PC-3 (cell line): Measurements from ENCODE around the gene ADORA2A. TPM values are rescaled to one million over a fixed set of nuclear protein-coding genes. Genes with fewer than 3 reads are reported as not detected.

Experiments used
- ATAC-seq: fragments of 200-7000 bp; cut with Tn5 transposase; 2 replicates; pipeline ENCODE4 v1.9.1; 2020; ENCODE audit warnings: mild to moderate bottlenecking, moderate library complexity
- BruUV-seq: library from RNA; stranded (reverse); fragments of 400-500 nt; replicated peaks from 2 replicates; lab custom pipeline; 2021; lab: Mats Ljungman, UMichigan
- CTCF ChIA-PET: fragments of 300-600 bp; sonication (Branson Sonifier 250); formaldehyde crosslinking; loops from one replicate; lab custom pipeline; 2022; ENCODE audit warnings: antibody characterized with exemption; lab: Charles Lee
- POLR2A ChIA-PET: fragments of 300-600 bp; sonication (Branson Sonifier 250); formaldehyde crosslinking; loops from one replicate; lab custom pipeline; 2022; ENCODE audit warnings: antibody characterized with exemption; ENCODE audit not compliant: unreplicated experiment; lab: Charles Lee
- DNase-seq: peaks from one replicate; pipeline ENCODE4 v3.0.0-alpha.2; 2015
- H2AFZ ChIP-seq: fragments of 300-600 bp; sonication (generic); 2 replicates; pipeline ENCODE4 v1.6.0; 2016; ENCODE audit warnings: antibody characterized with exemption, low read length
- H3F3A ChIP-seq: fragments of 300-600 bp; sonication (generic); one replicate; pipeline ENCODE4 v1.6.0; 2017; ENCODE audit warnings: antibody characterized with exemption, low read length, control low read depth, mild to moderate bottlenecking; ENCODE audit not compliant: unreplicated experiment
- H3K27ac ChIP-seq: fragments of 300-600 bp; sonication (generic); 2 replicates; pipeline ENCODE4 v1.5.1; 2016; ENCODE audit warnings: mild to moderate bottlenecking, low read length
- H3K27me3 ChIP-seq: fragments of 300-600 bp; sonication (generic); 2 replicates; pipeline ENCODE4 v1.6.1; 2016; ENCODE audit warnings: low read length, mixed read lengths
- H3K36me3 ChIP-seq: fragments of 300-600 bp; sonication (generic); 2 replicates; pipeline ENCODE4 v1.6.1; 2016; ENCODE audit warnings: low read depth, mixed run types, low read length, mixed read lengths
- H3K4me1 ChIP-seq: fragments of 300-600 bp; sonication (generic); 2 replicates; pipeline ENCODE4 v1.5.1; 2016; ENCODE audit warnings: low read length; ENCODE audit not compliant: insufficient read depth
- H3K4me2 ChIP-seq: fragments of 300-600 bp; sonication (generic); 2 replicates; pipeline ENCODE4 v1.6.0; 2016; ENCODE audit warnings: low read length
- H3K4me3 ChIP-seq: fragments of 300-600 bp; sonication (generic); 2 replicates; pipeline ENCODE4 v1.5.1; 2016; ENCODE audit warnings: mild to moderate bottlenecking, low read length, mixed read lengths
- H3K79me2 ChIP-seq: fragments of 300-600 bp; sonication (generic); 2 replicates; pipeline ENCODE4 v1.6.1; 2017; ENCODE audit warnings: low read length, mixed read lengths
- H3K9ac ChIP-seq: fragments of 300-600 bp; sonication (generic); 2 replicates; pipeline ENCODE4 v1.6.0; 2016; ENCODE audit warnings: mild to moderate bottlenecking, low read length
- H3K9me2 ChIP-seq: fragments of 300-600 bp; sonication (generic); replicated peaks from 2 replicates; pipeline ENCODE4 v1.6.1; 2016; ENCODE audit warnings: mixed run types, low read length, mixed read lengths
- H3K9me3 ChIP-seq: fragments of 300-600 bp; sonication (generic); 2 replicates; pipeline ENCODE4 v1.6.1; 2016; ENCODE audit warnings: low read length, mixed read lengths
- H4K20me1 ChIP-seq: fragments of 300-600 bp; sonication (generic); 2 replicates; pipeline ENCODE4 v1.6.1; 2016; ENCODE audit warnings: low read length, mixed read lengths
- CTCF ChIP-seq: fragments of 300-600 bp; sonication (generic); conservative IDR thresholded peaks from 2 replicates; pipeline ENCODE4 v1.5.1; 2017; ENCODE audit warnings: antibody characterized with exemption, low read depth, mild to moderate bottlenecking, low read length
- EZH2 ChIP-seq: fragments of 300-600 bp; sonication (generic); IDR thresholded peaks from one replicate; pipeline ENCODE4 v1.6.1; 2017; ENCODE audit warnings: antibody characterized with exemption, mild to moderate bottlenecking, low read length; ENCODE audit not compliant: unreplicated experiment
- EZH2phosphoT487 ChIP-seq: fragments of 300-600 bp; sonication (generic); IDR thresholded peaks from 2 replicates; pipeline ENCODE4 v1.6.1; 2018; ENCODE audit warnings: mild to moderate bottlenecking, antibody characterized with exemption, low read length, borderline replicate concordance
- intact Hi-C: fragments of 100-400 bp; cut with micrococcal nuclease; formaldehyde crosslinking; loops from 2 replicates; pipeline ENCODE4 v1.9.0; 2023
- total RNA-seq: library from RNA; depleted of rRNA; stranded (reverse); fragments of >200 nt; gene quantifications from 2 replicates; pipeline ENCODE4 v1.2.3, GENCODE V29; 2014

ADORA2A gene
- total RNA-seq, 1 experiment from 2014 or later: 1.7 TPM

- no peaks in the 10 kb centered on the region for H3K36me3 ChIP-seq
- no peaks in the 10 kb centered on the region for H4K20me1 ChIP-seq
- ChIA-PET POLR2A (no interaction called here), CTCF (no interaction called here)
- H3K79me2 ChIP-seq: no peaks in the 10 kb centered on the region
- TF ChIP-seq EZH2 (no peak), CTCF (no peak), EZH2phosphoT487 (no peak)
- no peak overlapping the region for H3K27ac ChIP-seq
- no peak overlapping the region for H3K9ac ChIP-seq
- no peaks in the 10 kb centered on the region for H3K9me3 ChIP-seq
- H3K27me3 ChIP-seq: no peaks in the 10 kb centered on the region
- intact Hi-C loops: no loop called here
- no peaks in the 10 kb centered on the region for H3K9me2 ChIP-seq
- BruUV-seq: no TSS peak
- no peaks in the 10 kb centered on the region for H3F3A ChIP-seq
- ATAC-seq: no peak
- H2AFZ ChIP-seq: no peak overlapping the region
- no peak overlapping the region for H3K4me2 ChIP-seq
- no peaks in the 10 kb centered on the region for H3K4me1 ChIP-seq
- no peak for DNase-seq
- H3K4me3 ChIP-seq: no peak overlapping the region
These were observed 424 bp upstream of the ADORA2A start for GRCh38 chr22:24426851-24427499.

- no peaks in the 10 kb centered on the region for H3K27me3 ChIP-seq
- H3K9me2 ChIP-seq: no peaks in the 10 kb centered on the region
- no peak for ATAC-seq
- TF ChIP-seq EZH2 (no peak), EZH2phosphoT487 (no peak), CTCF (no peak)
- H3K27ac ChIP-seq: no peak overlapping the region
- intact Hi-C loops: no loop called here
- H3F3A ChIP-seq: no peaks in the 10 kb centered on the region
- H3K9ac ChIP-seq: no peak overlapping the region
- no peaks in the 10 kb centered on the region for H3K36me3 ChIP-seq
- H3K4me2 ChIP-seq: no peak overlapping the region
- H4K20me1 ChIP-seq: no peaks in the 10 kb centered on the region
- ChIA-PET POLR2A (no interaction called here), CTCF (no interaction called here)
- H3K9me3 ChIP-seq: no peaks in the 10 kb centered on the region
- H2AFZ ChIP-seq: no peak overlapping the region
- no TSS peak for BruUV-seq
- no peaks in the 10 kb centered on the region for H3K79me2 ChIP-seq
- DNase-seq: no peak
- H3K4me1 ChIP-seq: no peaks in the 10 kb centered on the region
- no peak overlapping the region for H3K4me3 ChIP-seq
These were observed 1.5 kb downstream of the ADORA2A start for GRCh38 chr22:24428751-24429410.
